SH-SY5Y (cell line): ENCODE data around the gene PPFIA1.

ENCODE experiments used
- GATA2 ChIP-seq: IDR thresholded peaks from 2 replicates; pipeline ENCODE4 v1.6.1; 2011; ENCODE audit warnings: mild to moderate bottlenecking, low read depth, low read length
- GATA3 ChIP-seq: IDR thresholded peaks from 2 replicates; pipeline ENCODE4 v1.6.1; 2011; ENCODE audit warnings: low read depth, mild to moderate bottlenecking, low read length, moderate library complexity

PPFIA1 gene

GRCh38 chr11:70319396-70320076 lies 49.0 kb downstream of the PPFIA1 start:
- no peak for TF ChIP-seq GATA3
- no peak for TF ChIP-seq GATA2

GRCh38 chr11:70322666-70323065 lies 52.2 kb downstream of the PPFIA1 start:
- TF ChIP-seq GATA2 (no peak), GATA3 (no peak)

DNA sequence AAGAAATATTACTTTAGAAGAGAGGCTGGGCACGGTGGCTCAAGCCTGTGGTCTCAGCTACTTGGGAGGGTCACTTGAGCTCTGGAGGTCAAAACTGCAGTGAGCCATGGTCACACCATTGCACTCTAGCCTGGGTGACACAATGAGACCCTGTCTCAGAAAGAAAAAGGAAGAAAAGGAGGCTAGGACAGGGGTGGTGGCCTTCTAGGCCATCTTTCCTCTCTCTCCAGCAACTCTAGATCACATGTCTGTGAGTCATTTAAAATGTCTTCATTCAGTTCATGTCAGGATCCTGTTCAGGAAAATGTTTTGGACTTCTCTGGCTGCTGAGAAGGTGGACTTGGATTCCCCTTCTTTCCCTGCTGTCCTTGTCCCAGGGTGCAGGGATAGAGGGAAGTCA lies 53.3 kb downstream of the PPFIA1 start:
- TF ChIP-seq GATA2 (no peak), GATA3 (no peak)

- no peak for TF ChIP-seq GATA2
- TF ChIP-seq GATA3: no peak
These were observed 54.1 kb downstream of the PPFIA1 start for GRCh38 chr11:70324376-70325115.

DNA sequence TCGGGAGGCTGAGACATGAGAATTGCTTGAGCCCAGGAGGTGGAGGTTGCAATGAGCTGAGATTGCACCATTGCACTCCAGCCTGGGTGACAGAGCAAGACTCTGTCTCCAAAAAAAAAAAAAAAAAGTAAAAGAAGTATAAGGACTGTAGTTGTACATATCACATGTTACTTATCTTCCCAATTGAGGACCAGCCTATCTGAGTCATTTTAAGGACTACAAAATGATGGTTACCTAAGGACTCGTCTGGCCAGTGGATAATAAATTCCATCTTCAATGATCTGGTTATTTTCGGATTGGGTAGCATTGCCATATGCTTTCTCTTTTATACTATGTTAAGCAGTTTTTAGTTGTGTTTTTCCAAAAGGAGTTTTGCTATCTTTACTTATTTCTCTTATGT lies 55.3 kb downstream of the PPFIA1 start:
- TF ChIP-seq GATA3 (no peak), GATA2 (no peak)

DNA sequence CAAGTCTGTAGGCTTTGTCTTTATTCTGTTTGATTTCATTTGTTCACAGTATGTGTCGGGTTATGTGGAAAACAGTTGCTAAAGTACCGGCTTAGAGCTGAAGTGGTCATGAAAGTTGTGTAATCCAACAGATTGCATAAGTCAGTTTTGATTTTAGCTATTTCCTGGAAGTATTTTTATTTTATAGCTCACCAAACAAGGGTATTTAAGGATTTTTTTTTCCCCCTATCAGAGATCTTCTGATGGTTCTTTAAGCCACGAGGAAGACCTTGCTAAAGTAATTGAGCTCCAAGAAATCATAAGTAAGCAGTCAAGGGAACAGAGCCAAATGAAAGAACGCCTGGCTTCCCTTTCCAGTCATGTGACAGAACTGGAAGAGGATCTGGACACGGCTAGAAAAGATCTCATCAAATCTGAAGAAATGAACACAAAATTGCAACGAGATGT lies 55.9 kb downstream of the PPFIA1 start:
- TF ChIP-seq GATA2: no peak
- no peak for TF ChIP-seq GATA3

DNA sequence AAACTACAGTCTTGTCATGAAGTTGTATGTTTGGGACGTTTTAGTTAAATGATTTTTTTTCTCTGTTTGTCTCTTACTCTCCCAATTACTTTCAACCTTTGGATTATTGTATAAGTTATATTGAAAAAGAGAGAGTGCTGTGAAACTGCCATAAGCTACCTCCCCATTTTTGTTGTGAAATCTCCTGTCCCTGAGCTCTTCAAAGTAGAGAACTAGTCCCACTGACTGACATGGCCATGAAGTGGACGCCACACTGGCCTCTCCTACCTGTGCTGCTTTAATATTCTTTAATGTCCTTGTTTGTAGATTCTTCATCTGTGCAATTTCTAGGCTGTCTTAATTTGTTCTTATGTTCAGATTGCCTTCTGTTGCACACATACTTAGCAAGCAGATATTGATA lies 56.3 kb downstream of the PPFIA1 start:
- TF ChIP-seq GATA3 (no peak), GATA2 (no peak)

DNA sequence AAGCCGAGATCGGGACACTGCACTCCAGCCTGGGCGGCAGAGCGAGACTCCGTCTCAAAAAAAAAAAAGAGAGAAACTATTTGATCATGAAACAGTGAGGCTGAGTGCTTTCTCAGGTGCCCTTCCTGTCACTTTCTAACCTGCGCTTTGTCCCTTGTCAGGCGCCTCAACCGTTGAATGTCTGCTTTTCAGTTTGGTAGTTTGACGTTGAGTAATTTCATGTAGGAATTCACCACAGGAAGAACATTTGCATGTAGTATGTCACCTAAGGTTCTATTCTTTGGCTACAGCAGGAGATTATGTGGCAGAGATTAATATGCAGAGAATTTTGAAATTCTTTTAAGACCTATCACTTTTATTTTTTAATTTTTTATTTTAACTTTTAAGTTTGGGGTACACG lies 57.2 kb downstream of the PPFIA1 start:
- TF ChIP-seq GATA3 (no peak), GATA2 (no peak)

DNA sequence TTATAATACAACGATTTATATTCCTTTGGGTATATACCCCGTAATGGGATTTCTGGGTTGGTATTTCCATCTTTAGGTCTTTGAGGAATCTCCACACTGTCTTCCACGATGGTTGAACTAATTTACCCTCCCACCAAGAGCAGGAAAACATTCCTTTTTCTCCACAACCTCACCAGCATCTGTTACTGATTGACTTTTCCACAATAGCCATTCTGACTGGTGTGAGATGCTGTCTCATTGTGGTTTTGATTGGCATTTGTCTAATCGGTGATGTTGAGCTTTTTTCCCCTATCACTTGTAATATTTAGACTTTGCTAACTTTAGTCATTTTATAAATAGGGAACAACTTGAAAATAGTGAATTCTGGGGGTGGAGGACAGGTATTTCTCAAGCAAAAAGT lies 58.1 kb downstream of the PPFIA1 start:
- no peak for TF ChIP-seq GATA2
- no peak for TF ChIP-seq GATA3

DNA sequence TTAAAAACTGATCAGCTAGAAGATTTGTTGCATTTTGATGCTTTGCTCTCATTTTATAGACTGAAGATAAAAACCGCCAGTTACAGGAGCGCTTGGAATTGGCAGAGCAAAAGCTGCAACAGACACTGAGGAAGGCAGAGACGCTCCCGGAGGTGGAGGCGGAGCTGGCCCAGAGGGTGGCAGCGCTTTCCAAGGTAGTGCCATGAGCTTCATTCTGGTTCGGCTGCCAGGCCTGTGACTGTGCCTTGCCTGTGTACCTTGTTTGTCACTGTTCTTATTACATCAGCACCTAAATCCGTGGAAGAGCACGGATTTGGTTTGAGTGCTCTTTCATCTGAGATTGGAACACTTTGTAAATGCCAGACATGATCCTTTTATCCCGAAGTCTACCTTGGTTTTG lies 61.4 kb downstream of the PPFIA1 start:
- TF ChIP-seq GATA2 (no peak), GATA3 (no peak)

GRCh38 chr11:70332567-70332966 lies 62.1 kb downstream of the PPFIA1 start:
- TF ChIP-seq GATA2: no peak
- TF ChIP-seq GATA3: no peak

DNA sequence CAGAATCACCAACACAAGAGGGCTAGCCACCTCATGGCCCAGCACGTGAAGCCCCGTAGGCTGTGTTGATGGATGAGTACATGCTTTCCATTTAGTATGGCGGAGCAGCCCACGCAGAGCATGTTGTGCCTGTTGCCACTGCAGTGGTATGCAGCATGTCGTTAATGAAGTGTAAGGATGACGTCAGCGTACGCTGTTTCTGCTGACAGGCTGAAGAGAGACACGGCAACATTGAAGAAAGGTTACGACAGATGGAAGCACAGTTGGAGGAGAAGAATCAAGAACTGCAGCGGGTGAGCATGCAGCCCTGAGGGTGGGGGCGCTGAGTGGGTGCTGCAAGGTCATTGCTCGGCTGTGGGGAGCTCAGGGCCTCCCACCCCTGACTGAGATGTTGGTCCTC lies 62.8 kb downstream of the PPFIA1 start:
- no peak for TF ChIP-seq GATA2
- no peak for TF ChIP-seq GATA3

GRCh38 chr11:70334351-70334995 lies 64.0 kb downstream of the PPFIA1 start:
- TF ChIP-seq GATA2 (no peak), GATA3 (no peak)

DNA sequence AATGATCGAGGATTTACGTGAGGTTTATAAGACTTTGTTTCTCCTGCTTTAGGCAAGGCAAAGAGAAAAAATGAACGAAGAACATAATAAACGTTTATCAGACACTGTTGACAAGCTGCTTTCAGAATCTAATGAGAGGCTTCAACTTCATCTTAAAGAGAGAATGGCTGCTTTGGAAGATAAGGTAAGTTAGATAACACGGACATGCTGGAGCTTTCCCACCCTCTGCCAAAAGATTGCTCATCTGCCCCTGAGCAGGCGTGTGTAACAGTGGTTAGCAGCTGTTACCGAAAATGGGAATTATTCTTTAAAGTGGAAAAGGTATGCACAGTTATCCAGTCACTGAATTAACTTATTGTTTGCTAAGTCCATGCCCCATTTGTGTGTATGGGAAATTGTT lies 65.0 kb downstream of the PPFIA1 start:
- TF ChIP-seq GATA3: no peak
- TF ChIP-seq GATA2: no peak

DNA sequence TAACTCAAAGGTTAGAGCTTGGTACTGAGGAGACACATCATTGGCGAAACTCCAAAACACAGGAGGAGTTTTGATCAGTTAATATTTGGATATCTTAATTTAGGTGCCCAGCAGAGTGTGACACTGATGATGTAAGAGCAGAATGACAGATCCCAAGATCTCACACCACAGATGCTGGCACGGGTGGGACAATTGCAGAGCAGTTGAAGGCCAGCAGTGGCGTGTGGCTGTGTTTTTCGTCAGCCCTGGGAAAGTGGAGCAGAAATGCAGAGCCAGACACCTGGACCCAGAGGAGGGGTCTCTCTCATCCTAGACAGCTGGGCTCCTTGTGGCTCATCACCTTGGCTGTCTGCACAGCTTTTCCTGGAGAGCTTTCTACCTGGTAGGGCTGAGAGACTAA lies 68.1 kb downstream of the PPFIA1 start:
- TF ChIP-seq GATA2 (no peak), GATA3 (no peak)

DNA sequence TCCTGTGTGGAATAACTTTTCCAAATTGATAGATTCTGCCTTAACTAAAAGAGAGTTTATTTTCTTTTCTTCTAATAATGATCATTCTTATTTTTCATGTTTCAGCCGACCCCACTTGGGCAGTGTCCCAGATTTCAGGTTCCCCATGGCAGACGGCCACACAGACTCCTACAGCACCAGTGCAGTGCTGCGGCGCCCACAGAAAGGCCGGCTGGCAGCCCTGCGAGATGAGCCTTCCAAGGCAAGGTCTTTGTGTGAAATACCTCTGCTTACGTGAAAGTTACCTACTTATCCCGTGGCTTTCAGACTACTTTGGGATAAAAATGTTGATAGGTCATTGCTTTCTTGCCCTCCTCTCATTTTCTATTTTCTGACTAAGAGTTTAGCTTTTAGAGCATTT lies 68.6 kb downstream of the PPFIA1 start:
- TF ChIP-seq GATA2: no peak
